ENCODE results near the gene ADAMTS7. TPM values are rescaled to one million over a fixed set of nuclear protein-coding genes. Genes with fewer than 3 reads are reported as not detected.
"Not testable (repeated sequence)": the region's sequence is repeated elsewhere in the genome, so short reads cannot be mapped to it uniquely, and the experiment has no call there.

ADAMTS7 gene
- total and polyA plus RNA-seq, 9 donors = 4.9 to 34.8 (median 24.6) TPM

DNA sequence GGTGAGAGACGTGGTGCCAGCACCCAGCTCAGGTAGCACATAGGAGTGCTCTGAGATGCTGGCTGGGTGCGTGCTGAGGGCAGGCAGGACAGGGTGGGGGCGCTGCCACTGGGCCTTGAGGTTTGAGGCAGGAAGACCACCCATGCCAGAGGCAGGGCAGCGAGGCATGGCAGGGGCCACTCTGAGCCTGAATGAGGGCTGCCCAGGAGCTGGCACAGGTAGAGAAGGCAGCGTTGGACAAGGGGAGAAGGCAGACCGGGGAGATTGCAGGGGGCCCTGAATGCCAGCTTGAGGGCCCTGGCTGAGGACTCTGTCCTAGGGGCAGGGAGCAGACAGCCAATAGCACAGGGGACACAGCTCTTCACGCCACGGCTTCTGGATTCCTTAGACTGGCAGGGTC lies 50.2 kb downstream of the ADAMTS7 start:
- 89% methylated on average over 5 of the region's 8 CpGs for WGBS (ENCODE audit: insufficient coverage)
- Histone ChIP-seq H3K27ac (ENCODE audit: low read length) (peak overlapping the region; percentile 47), H3K4me1 (ENCODE audit: control insufficient read depth, insufficient read depth, low read length) (peaks cover 77% of the 10 kb centered on the region), H3K9me3 (replicated peaks; ENCODE audit: control insufficient read depth, low read depth, low read length) (no peaks in the 10 kb centered on the region), H3K27me3 (ENCODE audit: control insufficient read depth, insufficient read depth, low read length) (no peaks in the 10 kb centered on the region), H3K4me3 (ENCODE audit: low read length) (no peak overlapping the region), H3K36me3 (ENCODE audit: control insufficient read depth, insufficient read depth, low read length) (no peaks in the 10 kb centered on the region)
- no peak for DNase-seq

DNA sequence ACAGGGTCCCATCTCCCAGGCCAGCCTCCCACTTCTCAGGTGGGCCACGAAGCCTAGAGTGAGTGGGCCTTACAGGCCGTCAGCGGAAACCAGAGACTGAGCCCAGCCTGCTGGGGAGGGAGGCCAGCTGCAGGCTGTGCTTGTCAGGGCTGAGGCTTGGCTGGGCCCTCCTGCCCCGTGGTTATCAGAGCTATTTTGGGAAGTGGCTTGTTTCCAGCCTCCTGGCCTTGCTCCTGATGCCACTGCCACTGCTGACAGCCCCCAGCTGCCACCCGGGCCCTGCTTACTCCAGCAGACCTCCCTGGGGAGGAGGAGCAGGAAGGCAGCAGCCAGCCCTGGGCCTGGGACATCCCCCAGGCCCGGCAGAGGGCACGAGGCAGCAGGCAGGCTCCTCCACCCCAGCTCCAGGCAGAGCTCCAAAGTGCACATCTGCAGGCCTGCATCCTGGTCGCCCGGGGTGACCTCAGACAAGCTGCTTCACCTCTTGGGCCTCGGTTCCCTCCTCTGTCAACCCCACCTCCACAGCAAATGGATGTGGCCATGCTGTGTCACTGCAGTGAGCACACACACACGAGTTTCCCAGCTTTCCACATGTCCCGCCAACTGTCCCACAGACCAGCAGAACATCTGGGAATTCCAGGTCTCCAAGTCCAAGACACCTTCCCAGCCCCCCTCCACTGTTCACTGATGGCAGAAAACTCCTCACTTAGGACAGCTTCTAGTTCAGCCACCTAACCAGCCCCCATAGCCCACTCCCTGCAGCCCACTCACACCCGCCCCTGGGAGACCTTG lies 51.0 kb downstream of the ADAMTS7 start:
- H3K4me3 ChIP-seq (ENCODE audit: low read length); H3K27me3 ChIP-seq (ENCODE audit: control insufficient read depth, insufficient read depth, low read length); H3K9me3 ChIP-seq (replicated peaks; ENCODE audit: control insufficient read depth, low read depth, low read length); H3K36me3 ChIP-seq (ENCODE audit: control insufficient read depth, insufficient read depth, low read length): not testable (repeated sequence)
- DNase-seq = peak; percentile 80
- Histone ChIP-seq H3K4me1 (ENCODE audit: control insufficient read depth, insufficient read depth, low read length) (peaks cover 77% of the 10 kb centered on the region), H3K27ac (ENCODE audit: low read length) (peak overlapping the region; percentile 75)
- WGBS (ENCODE audit: insufficient coverage) = 15% methylated on average over 2 of the region's 13 CpGs

- not testable (repeated sequence) for DNase-seq; H3K9me3 ChIP-seq (replicated peaks; ENCODE audit: control insufficient read depth, low read depth, low read length); H3K4me3 ChIP-seq (ENCODE audit: low read length); H3K36me3 ChIP-seq (ENCODE audit: control insufficient read depth, insufficient read depth, low read length); H3K27me3 ChIP-seq (ENCODE audit: control insufficient read depth, insufficient read depth, low read length)
- 79% methylated on average over 27 of the region's 35 CpGs for WGBS (ENCODE audit: insufficient coverage)
- peaks cover 75% of the 10 kb centered on the region for H3K4me1 ChIP-seq (ENCODE audit: control insufficient read depth, insufficient read depth, low read length)
- H3K27ac ChIP-seq (ENCODE audit: low read length) = peak overlapping the region; percentile 75
Measured at GRCh38 chr15:78759361-78759998, 51.8 kb downstream of the ADAMTS7 start.

- H3K9me3 ChIP-seq (replicated peaks; ENCODE audit: control insufficient read depth, low read depth, low read length); H3K27me3 ChIP-seq (ENCODE audit: control insufficient read depth, insufficient read depth, low read length); H3K4me3 ChIP-seq (ENCODE audit: low read length); DNase-seq; H3K27ac ChIP-seq (ENCODE audit: low read length); H3K36me3 ChIP-seq (ENCODE audit: control insufficient read depth, insufficient read depth, low read length): not testable (repeated sequence)
- peaks cover 76% of the 10 kb centered on the region for H3K4me1 ChIP-seq (ENCODE audit: control insufficient read depth, insufficient read depth, low read length)
- WGBS (ENCODE audit: insufficient coverage) = 80% methylated on average over 5 of the region's 11 CpGs
Measured at GRCh38 chr15:78758486-78759200, 52.6 kb downstream of the ADAMTS7 start.

GRCh38 chr15:78758084-78758483 lies 53.2 kb downstream of the ADAMTS7 start:
- not testable (repeated sequence) for H3K27ac ChIP-seq (ENCODE audit: low read length); H3K4me3 ChIP-seq (ENCODE audit: low read length); H3K9me3 ChIP-seq (replicated peaks; ENCODE audit: control insufficient read depth, low read depth, low read length); H3K36me3 ChIP-seq (ENCODE audit: control insufficient read depth, insufficient read depth, low read length); H3K27me3 ChIP-seq (ENCODE audit: control insufficient read depth, insufficient read depth, low read length); DNase-seq
- H3K4me1 ChIP-seq (ENCODE audit: control insufficient read depth, insufficient read depth, low read length) = peaks cover 75% of the 10 kb centered on the region
- 100% methylated on average over 1 of the region's 8 CpGs for WGBS (ENCODE audit: insufficient coverage)

- 93% methylated on average over 3 of the region's 10 CpGs for WGBS (ENCODE audit: insufficient coverage)
- no peak overlapping the region for H3K4me3 ChIP-seq (ENCODE audit: low read length)
Measured at GRCh38 chr15:78757636-78757905, 53.7 kb downstream of the ADAMTS7 start.

GRCh38 chr15:78756781-78757635 lies 54.3 kb downstream of the ADAMTS7 start:
- not testable (repeated sequence) for H3K4me3 ChIP-seq (ENCODE audit: low read length); H3K36me3 ChIP-seq (ENCODE audit: control insufficient read depth, insufficient read depth, low read length); H3K9me3 ChIP-seq (replicated peaks; ENCODE audit: control insufficient read depth, low read depth, low read length); H3K27me3 ChIP-seq (ENCODE audit: control insufficient read depth, insufficient read depth, low read length)
- Histone ChIP-seq H3K27ac (ENCODE audit: low read length) (peak overlapping the region; percentile 76), H3K4me1 (ENCODE audit: control insufficient read depth, insufficient read depth, low read length) (peaks cover 71% of the 10 kb centered on the region)
- DNase-seq = peak; percentile 61
- WGBS (ENCODE audit: insufficient coverage) = 38% methylated on average over 15 of the region's 25 CpGs

More at GRCh38 chr15:78757636-78757905, 53.7 kb downstream of the ADAMTS7 start:
- H3K4me1 ChIP-seq (ENCODE audit: control insufficient read depth, insufficient read depth, low read length) = peaks cover 73% of the 10 kb centered on the region
- no peaks in the 10 kb centered on the region for H3K9me3 ChIP-seq (replicated peaks; ENCODE audit: control insufficient read depth, low read depth, low read length)
- DNase-seq = no peak
- no peaks in the 10 kb centered on the region for H3K36me3 ChIP-seq (ENCODE audit: control insufficient read depth, insufficient read depth, low read length)
- no peak overlapping the region for H3K27ac ChIP-seq (ENCODE audit: low read length)
- no peaks in the 10 kb centered on the region for H3K27me3 ChIP-seq (ENCODE audit: control insufficient read depth, insufficient read depth, low read length)

DNA sequence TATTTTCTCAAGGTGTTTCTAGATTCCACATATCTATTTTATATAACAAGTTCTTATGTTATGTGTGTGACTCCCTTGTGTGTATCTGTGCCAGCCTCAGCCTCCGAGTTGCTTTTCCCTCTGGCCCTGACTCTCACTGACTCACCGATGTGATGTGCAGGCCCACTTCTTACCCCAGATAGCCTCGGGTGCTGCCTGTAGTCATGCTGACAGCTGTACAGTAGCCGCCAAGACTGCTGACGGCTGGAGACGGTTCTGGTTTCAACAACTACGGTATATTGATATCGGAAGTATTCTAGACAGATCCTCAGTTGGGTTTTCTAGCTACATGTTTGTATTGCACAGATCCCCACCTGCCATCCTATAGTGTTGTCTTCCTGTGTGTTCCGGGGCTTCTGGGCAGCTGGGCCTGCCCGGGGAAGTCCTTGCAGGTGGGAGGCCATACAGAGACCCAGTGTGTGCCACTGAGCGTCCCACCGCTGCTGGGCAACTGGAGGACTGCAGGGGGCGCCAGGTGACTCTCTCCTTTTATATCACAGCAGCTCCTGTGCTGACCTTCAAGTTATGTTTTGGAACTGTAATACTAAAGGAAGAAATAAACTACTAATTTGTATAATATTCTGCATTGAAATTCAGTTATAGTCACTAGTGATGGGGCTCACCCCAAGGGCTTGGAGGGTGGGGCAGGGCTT lies 55.2 kb downstream of the ADAMTS7 start:
- Histone ChIP-seq H3K27ac (ENCODE audit: low read length) (peak overlapping the region; percentile 35), H3K4me1 (ENCODE audit: control insufficient read depth, insufficient read depth, low read length) (peaks cover 69% of the 10 kb centered on the region)
- H3K4me3 ChIP-seq (ENCODE audit: low read length); DNase-seq; H3K27me3 ChIP-seq (ENCODE audit: control insufficient read depth, insufficient read depth, low read length); H3K9me3 ChIP-seq (replicated peaks; ENCODE audit: control insufficient read depth, low read depth, low read length); H3K36me3 ChIP-seq (ENCODE audit: control insufficient read depth, insufficient read depth, low read length): not testable (repeated sequence)
- WGBS (ENCODE audit: insufficient coverage) = 39% methylated on average over 3 of the region's 13 CpGs

GRCh38 chr15:78754637-78755280 lies 56.5 kb downstream of the ADAMTS7 start:
- not testable (repeated sequence) for DNase-seq; H3K9me3 ChIP-seq (replicated peaks; ENCODE audit: control insufficient read depth, low read depth, low read length); H3K36me3 ChIP-seq (ENCODE audit: control insufficient read depth, insufficient read depth, low read length); H3K27me3 ChIP-seq (ENCODE audit: control insufficient read depth, insufficient read depth, low read length); H3K4me3 ChIP-seq (ENCODE audit: low read length)
- 43% methylated on average over 7 of the region's 14 CpGs for WGBS (ENCODE audit: insufficient coverage)
- Histone ChIP-seq H3K4me1 (ENCODE audit: control insufficient read depth, insufficient read depth, low read length) (peaks cover 69% of the 10 kb centered on the region), H3K27ac (ENCODE audit: low read length) (peak overlapping the region; percentile 13)

All from muscle of leg (tissue), 11 donors.